Suprapubic skin (tissue), 4 donors: Measurements from ENCODE around the gene SPO11.

Experiments used
- POLR2A ChIP-seq, 2 donors: fragments of 450-650 bp; IDR thresholded peaks; one replicate each; pipeline ENCODE4 v1.6.1; 2017; ENCODE audit warnings: antibody characterized with exemption in 2 of 2, mild to moderate bottlenecking in 2 of 2, moderate library complexity in 2 of 2
- POLR2AphosphoS5 ChIP-seq, 3 donors: sonication (generic); formaldehyde crosslinking; IDR thresholded peaks; one replicate each; pipeline ENCODE4 v1.6.1; 2017; ENCODE audit warnings: antibody characterized with exemption in 3 of 3
- TF ChIP-seq, protein P1 (sequence below), 2 donors: fragments of 200-600 bp in 1 of 2; fragments of 450-650 bp in 1 of 2; sonication (generic) in 1 of 2; IDR thresholded peaks; one replicate each; pipeline ENCODE4 v1.5.1; 2016 to 2019; ENCODE audit warnings: antibody characterized with exemption in 2 of 2, mild to moderate bottlenecking in 1 of 2, moderate library complexity in 1 of 2

DNA sequence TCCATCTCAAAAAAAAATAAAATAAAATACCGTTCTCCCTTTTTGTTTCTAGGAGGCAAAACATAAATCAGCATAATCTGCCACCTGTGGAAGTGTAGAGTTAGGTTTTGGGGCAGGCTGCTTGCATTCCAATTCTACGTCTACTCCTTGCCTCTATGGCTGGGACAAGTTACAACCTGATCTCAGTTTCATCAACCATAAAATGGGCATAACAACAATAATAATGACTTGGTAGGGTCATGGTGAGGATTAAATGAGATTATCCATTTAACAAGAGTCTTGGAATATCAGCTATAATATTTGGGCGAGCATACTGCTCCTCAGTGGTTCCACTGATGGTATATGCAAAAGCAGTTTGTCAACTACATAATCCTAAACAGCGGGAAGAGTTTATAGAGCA is 17.8 kb downstream of the SPO11 start:
- TF ChIP-seq, protein P1, sequence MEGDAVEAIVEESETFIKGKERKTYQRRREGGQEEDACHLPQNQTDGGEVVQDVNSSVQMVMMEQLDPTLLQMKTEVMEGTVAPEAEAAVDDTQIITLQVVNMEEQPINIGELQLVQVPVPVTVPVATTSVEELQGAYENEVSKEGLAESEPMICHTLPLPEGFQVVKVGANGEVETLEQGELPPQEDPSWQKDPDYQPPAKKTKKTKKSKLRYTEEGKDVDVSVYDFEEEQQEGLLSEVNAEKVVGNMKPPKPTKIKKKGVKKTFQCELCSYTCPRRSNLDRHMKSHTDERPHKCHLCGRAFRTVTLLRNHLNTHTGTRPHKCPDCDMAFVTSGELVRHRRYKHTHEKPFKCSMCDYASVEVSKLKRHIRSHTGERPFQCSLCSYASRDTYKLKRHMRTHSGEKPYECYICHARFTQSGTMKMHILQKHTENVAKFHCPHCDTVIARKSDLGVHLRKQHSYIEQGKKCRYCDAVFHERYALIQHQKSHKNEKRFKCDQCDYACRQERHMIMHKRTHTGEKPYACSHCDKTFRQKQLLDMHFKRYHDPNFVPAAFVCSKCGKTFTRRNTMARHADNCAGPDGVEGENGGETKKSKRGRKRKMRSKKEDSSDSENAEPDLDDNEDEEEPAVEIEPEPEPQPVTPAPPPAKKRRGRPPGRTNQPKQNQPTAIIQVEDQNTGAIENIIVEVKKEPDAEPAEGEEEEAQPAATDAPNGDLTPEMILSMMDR (IDR thresholded peaks at IDR 0.05): no peak
- TF ChIP-seq POLR2A (IDR thresholded peaks at IDR 0.05) (no peak), POLR2AphosphoS5 (IDR thresholded peaks at IDR 0.05) (no peak)
